Measurements from ENCODE around the gene ARHGEF10L. TPM values are rescaled to one million over a fixed set of nuclear protein-coding genes. Genes with fewer than 3 reads are reported as not detected.
"Not testable (repeated sequence)": the region's sequence is repeated elsewhere in the genome, so short reads cannot be mapped to it uniquely, and the experiment has no call there.

ARHGEF10L gene
- total and polyA plus RNA-seq, 4 experiments from 2014 or later: 0.47 to 0.78 TPM; not detected in 2

DNA sequence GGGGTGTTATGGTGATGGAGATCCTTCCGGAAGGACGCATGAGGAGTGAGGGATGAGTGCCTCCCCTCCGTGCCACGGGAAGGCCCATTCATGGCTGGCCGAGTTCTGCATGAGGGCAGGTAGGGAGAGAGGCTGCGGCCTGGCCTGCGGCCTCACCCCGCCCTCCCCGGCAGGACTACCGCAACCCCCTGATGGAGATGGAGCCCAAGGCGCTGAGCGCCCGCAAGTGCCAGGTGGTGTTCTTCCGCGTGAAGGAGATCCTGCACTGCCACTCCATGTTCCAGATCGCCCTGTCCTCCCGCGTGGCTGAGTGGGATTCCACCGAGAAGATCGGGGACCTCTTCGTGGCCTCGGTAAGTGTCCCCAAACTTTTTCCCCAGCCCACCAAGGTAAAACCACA is 83.3 kb downstream of the ARHGEF10L start:
- no peak for DNase-seq
- CTCF ChIA-PET (ENCODE audit: partially characterized antibody): no interaction called here
- POLR2A ChIA-PET (ENCODE audit: partially characterized antibody): no interaction called here
- H3K36me3 Mint-ChIP-seq: no peaks in the 10 kb centered on the region
- peaks cover 2 to 6% of the 10 kb centered on the region in 2 donors for H3K27me3 Mint-ChIP-seq
- no peak overlapping the region for H3K4me3 Mint-ChIP-seq
- intact Hi-C loops (cut with micrococcal nuclease): no loop called here
- Histone ChIP-seq H3K9me3 (ENCODE audit: control insufficient read depth in 1 of 2, low read length in 2 of 2) (no peaks in the 10 kb centered on the region), H3K27me3 (ENCODE audit: insufficient read depth, low read length) (no peaks in the 10 kb centered on the region), H3K4me1 (ENCODE audit: insufficient read depth, low read length) (no peaks in the 10 kb centered on the region), H3K36me3 (ENCODE audit: insufficient read depth, low read length) (no peaks in the 10 kb centered on the region), H3K27ac (ENCODE audit: low read depth, low read length) (no peak overlapping the region), H3K4me3 (ENCODE audit: low read length in 2 of 2) (no peak overlapping the region)
- H3K4me1 Mint-ChIP-seq: no peaks in the 10 kb centered on the region
- no peak overlapping the region for H3K27ac Mint-ChIP-seq
- H3K9me3 Mint-ChIP-seq: no peaks in the 10 kb centered on the region

GRCh38 chr1:17624611-17625233 is 85.2 kb downstream of the ARHGEF10L start:
- intact Hi-C loops (cut with micrococcal nuclease): no loop called here
- no peaks in the 10 kb centered on the region for H3K36me3 Mint-ChIP-seq
- H3K36me3 ChIP-seq (ENCODE audit: insufficient read depth, low read length): no peaks in the 10 kb centered on the region
- H3K27me3 Mint-ChIP-seq: peaks cover 0 to 2% of the 10 kb centered on the region in 2 donors
- H3K4me1 ChIP-seq (ENCODE audit: insufficient read depth, low read length): no peaks in the 10 kb centered on the region
- no peak overlapping the region for H3K4me3 ChIP-seq (ENCODE audit: low read length in 2 of 2)
- DNase-seq: no peak
- no peak overlapping the region for H3K27ac ChIP-seq (ENCODE audit: low read depth, low read length)
- H3K4me3 Mint-ChIP-seq: no peak overlapping the region
- H3K27ac Mint-ChIP-seq: no peak overlapping the region
- no peaks in the 10 kb centered on the region for H3K27me3 ChIP-seq (ENCODE audit: insufficient read depth, low read length)
- ChIA-PET POLR2A (ENCODE audit: partially characterized antibody) (no interaction called here), CTCF (ENCODE audit: partially characterized antibody) (no interaction called here)
- no peaks in the 10 kb centered on the region for H3K4me1 Mint-ChIP-seq
- H3K9me3 Mint-ChIP-seq: no peaks in the 10 kb centered on the region
- no peaks in the 10 kb centered on the region for H3K9me3 ChIP-seq (ENCODE audit: control insufficient read depth in 1 of 2, low read length in 2 of 2)

- H3K4me1 ChIP-seq (ENCODE audit: insufficient read depth, low read length): no peaks in the 10 kb centered on the region
- no peak overlapping the region for H3K27ac ChIP-seq (ENCODE audit: low read depth, low read length)
- H3K36me3 Mint-ChIP-seq: no peaks in the 10 kb centered on the region
- no peak for DNase-seq
- CTCF ChIA-PET (ENCODE audit: partially characterized antibody): no interaction called here
- H3K9me3 Mint-ChIP-seq: no peaks in the 10 kb centered on the region
- H3K9me3 ChIP-seq (ENCODE audit: control insufficient read depth in 1 of 2, low read length in 2 of 2): no peaks in the 10 kb centered on the region
- H3K36me3 ChIP-seq (ENCODE audit: insufficient read depth, low read length): no peaks in the 10 kb centered on the region
- no peaks in the 10 kb centered on the region for H3K27me3 ChIP-seq (ENCODE audit: insufficient read depth, low read length)
- intact Hi-C loops (cut with micrococcal nuclease): no loop called here
- POLR2A ChIA-PET (ENCODE audit: partially characterized antibody): no interaction called here
- H3K4me1 Mint-ChIP-seq: no peaks in the 10 kb centered on the region
- no peaks in the 10 kb centered on the region for H3K27me3 Mint-ChIP-seq
- no peak overlapping the region for H3K27ac Mint-ChIP-seq
- H3K4me3 Mint-ChIP-seq: no peak overlapping the region
- H3K4me3 ChIP-seq (ENCODE audit: low read length in 2 of 2): no peak overlapping the region
Measured at GRCh38 chr1:17627239-17628052, 87.9 kb downstream of the ARHGEF10L start.

DNA sequence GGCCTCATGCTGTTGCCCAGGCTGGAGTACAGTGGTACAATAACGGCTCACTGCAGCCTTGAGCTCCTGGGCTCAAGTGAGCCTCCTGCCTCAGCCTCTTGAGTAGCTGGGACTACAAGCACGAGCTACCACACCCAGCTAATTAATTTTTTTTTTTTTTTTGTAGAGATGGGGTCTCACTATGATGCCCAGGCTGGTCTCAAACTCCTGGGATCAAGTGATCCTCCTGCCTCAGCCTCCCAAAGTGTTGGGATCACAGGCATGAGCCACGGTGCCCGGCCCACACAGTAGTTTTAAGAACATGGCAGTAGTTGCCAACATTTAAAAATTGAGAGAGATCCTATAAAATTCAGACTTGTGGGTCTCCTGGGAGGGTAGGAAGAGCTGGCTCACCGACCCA is 89.5 kb downstream of the ARHGEF10L start:
- DNase-seq; H3K36me3 ChIP-seq (ENCODE audit: insufficient read depth, low read length); H3K36me3 Mint-ChIP-seq; H3K27me3 Mint-ChIP-seq; H3K27ac ChIP-seq (ENCODE audit: low read depth, low read length); H3K27me3 ChIP-seq (ENCODE audit: insufficient read depth, low read length); H3K9me3 Mint-ChIP-seq; H3K4me1 ChIP-seq (ENCODE audit: insufficient read depth, low read length); POLR2A ChIA-PET (ENCODE audit: partially characterized antibody); H3K9me3 ChIP-seq (ENCODE audit: control insufficient read depth in 1 of 2, low read length in 2 of 2); H3K4me3 ChIP-seq (ENCODE audit: low read length in 2 of 2); H3K4me1 Mint-ChIP-seq; H3K4me3 Mint-ChIP-seq; intact Hi-C loops (cut with micrococcal nuclease); CTCF ChIA-PET (ENCODE audit: partially characterized antibody); H3K27ac Mint-ChIP-seq: not testable (repeated sequence)

- no peak overlapping the region for H3K27ac ChIP-seq (ENCODE audit: low read depth, low read length)
- POLR2A ChIA-PET (ENCODE audit: partially characterized antibody): no interaction called here
Measured at GRCh38 chr1:17629460-17629859, 90.0 kb downstream of the ARHGEF10L start.

DNA sequence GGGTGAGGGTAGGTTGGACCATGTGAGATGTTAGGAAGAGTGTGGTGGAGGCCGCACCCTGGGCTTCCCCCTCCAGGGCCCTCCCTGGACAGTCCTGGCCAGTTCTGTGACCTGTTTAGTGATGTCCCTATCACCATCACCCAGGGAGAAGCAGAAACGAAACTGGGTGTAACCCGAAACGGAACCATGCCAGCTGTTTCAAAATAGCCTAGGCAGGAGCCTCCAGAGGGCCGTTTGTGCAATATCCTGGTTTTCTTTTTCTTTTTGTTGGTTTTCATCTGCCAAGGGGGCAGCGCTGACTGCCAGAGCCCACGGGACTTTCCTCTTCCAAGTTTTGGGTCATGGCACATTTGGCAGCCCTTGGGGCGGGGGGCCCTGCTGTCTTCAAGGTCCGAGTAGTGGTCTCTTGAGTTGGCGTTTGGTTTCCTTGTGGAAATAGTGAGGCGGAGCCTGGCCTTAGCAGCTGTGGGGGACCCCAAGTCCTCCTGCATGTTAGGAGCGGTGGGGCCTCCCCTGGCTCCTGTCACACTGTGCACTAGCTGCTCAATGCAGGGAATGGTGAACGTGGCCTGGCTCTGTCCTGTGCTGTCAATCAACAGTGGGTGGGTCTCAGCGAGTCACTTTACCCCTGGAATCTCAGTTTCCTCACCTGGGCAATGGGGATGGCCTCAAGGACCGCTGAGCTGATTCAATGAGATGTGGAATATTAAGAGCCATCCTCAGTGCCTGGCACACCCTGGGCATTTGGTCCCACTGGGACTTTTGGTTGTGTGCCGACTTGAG is 90.7 kb downstream of the ARHGEF10L start:
- no peak for DNase-seq
- Histone ChIP-seq H3K27me3 (ENCODE audit: insufficient read depth, low read length) (no peaks in the 10 kb centered on the region), H3K27ac (ENCODE audit: low read depth, low read length) (no peak overlapping the region), H3K4me1 (ENCODE audit: insufficient read depth, low read length) (no peaks in the 10 kb centered on the region), H3K9me3 (ENCODE audit: control insufficient read depth in 1 of 2, low read length in 2 of 2) (no peaks in the 10 kb centered on the region), H3K4me3 (ENCODE audit: low read length in 2 of 2) (no peak overlapping the region), H3K36me3 (ENCODE audit: insufficient read depth, low read length) (no peaks in the 10 kb centered on the region)
- H3K4me3 Mint-ChIP-seq: no peak overlapping the region
- ChIA-PET POLR2A (ENCODE audit: partially characterized antibody) (no interaction called here), CTCF (ENCODE audit: partially characterized antibody) (no interaction called here)
- no peaks in the 10 kb centered on the region for H3K4me1 Mint-ChIP-seq
- H3K9me3 Mint-ChIP-seq: no peaks in the 10 kb centered on the region
- H3K27me3 Mint-ChIP-seq: no peaks in the 10 kb centered on the region
- H3K27ac Mint-ChIP-seq: no peak overlapping the region
- intact Hi-C loops (cut with micrococcal nuclease): no loop called here
- H3K36me3 Mint-ChIP-seq: no peaks in the 10 kb centered on the region

More at GRCh38 chr1:17629460-17629859, 90.0 kb downstream of the ARHGEF10L start:
- no peak overlapping the region for H3K4me3 ChIP-seq (ENCODE audit: low read length in 2 of 2)
- no peaks in the 10 kb centered on the region for H3K9me3 Mint-ChIP-seq
- no peak overlapping the region for H3K27ac Mint-ChIP-seq
- no peaks in the 10 kb centered on the region for H3K4me1 Mint-ChIP-seq
- no peak overlapping the region for H3K4me3 Mint-ChIP-seq
- CTCF ChIA-PET (ENCODE audit: partially characterized antibody): no interaction called here
- no peaks in the 10 kb centered on the region for H3K27me3 Mint-ChIP-seq
- intact Hi-C loops (cut with micrococcal nuclease): no loop called here
- no peaks in the 10 kb centered on the region for H3K36me3 ChIP-seq (ENCODE audit: insufficient read depth, low read length)
- H3K27me3 ChIP-seq (ENCODE audit: insufficient read depth, low read length): no peaks in the 10 kb centered on the region
- H3K36me3 Mint-ChIP-seq: no peaks in the 10 kb centered on the region
- H3K4me1 ChIP-seq (ENCODE audit: insufficient read depth, low read length): no peaks in the 10 kb centered on the region
- no peak for DNase-seq
- H3K9me3 ChIP-seq (ENCODE audit: control insufficient read depth in 1 of 2, low read length in 2 of 2): no peaks in the 10 kb centered on the region

DNA sequence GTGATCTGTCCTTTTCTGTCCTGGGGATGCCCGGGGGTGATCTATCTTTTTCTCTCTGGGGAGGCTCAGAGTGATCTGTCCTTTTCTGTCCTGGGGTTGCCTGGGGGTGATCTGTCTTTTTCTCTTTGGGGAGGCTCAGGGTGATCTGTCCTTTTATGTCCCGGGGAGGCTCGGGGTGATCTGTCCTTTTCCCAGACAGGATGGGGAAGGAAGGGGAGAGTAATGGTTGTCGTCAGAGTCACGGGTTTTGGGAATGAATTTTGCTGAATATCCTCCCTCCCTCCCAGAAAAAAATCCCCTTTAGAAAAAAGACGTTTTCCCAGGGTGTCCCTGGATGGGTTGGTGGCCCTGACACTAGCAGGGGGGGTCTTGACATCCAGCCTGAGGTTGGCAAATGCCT is 91.5 kb downstream of the ARHGEF10L start:
- intact Hi-C loops (cut with micrococcal nuclease): no loop called here
- Histone ChIP-seq H3K36me3 (ENCODE audit: insufficient read depth, low read length) (no peaks in the 10 kb centered on the region), H3K27ac (ENCODE audit: low read depth, low read length) (no peak overlapping the region), H3K27me3 (ENCODE audit: insufficient read depth, low read length) (no peaks in the 10 kb centered on the region), H3K4me3 (ENCODE audit: low read length in 2 of 2) (no peak overlapping the region), H3K4me1 (ENCODE audit: insufficient read depth, low read length) (no peaks in the 10 kb centered on the region), H3K9me3 (ENCODE audit: control insufficient read depth in 1 of 2, low read length in 2 of 2) (no peaks in the 10 kb centered on the region)
- Mint-ChIP-seq H3K27ac (no peak overlapping the region), H3K9me3 (no peaks in the 10 kb centered on the region), H3K4me3 (no peak overlapping the region), H3K4me1 (no peaks in the 10 kb centered on the region), H3K36me3 (no peaks in the 10 kb centered on the region), H3K27me3 (no peaks in the 10 kb centered on the region)
- DNase-seq: no peak
- ChIA-PET POLR2A (ENCODE audit: partially characterized antibody) (no interaction called here), CTCF (ENCODE audit: partially characterized antibody) (no interaction called here)

Measured in CD4-positive, alpha-beta memory T cell (primary cell).